Measurements from ENCODE around the gene TBCC. TPM values are rescaled to one million over a fixed set of nuclear protein-coding genes. Genes with fewer than 3 reads are reported as not detected.
A peak's percentile ranks its signal among the peaks of the same experiment; 100 is the strongest.
"Not testable (repeated sequence)": the region's sequence is repeated elsewhere in the genome, so short reads cannot be mapped to it uniquely, and the experiment has no call there.

The TBCC gene
- total RNA-seq, 1 donor from 2014 or later: 57.9 TPM

GRCh38 chr6:42742116-42742894 is 3.6 kb downstream of the TBCC start:
- H3K27ac ChIP-seq (ENCODE audit: low read depth, low read length): no peak overlapping the region
- H3K9ac ChIP-seq (ENCODE audit: low read depth in 1 of 3, low read length in 3 of 3): no peak overlapping the region

GRCh38 chr6:42740725-42741124 is 5.2 kb downstream of the TBCC start:
- Histone ChIP-seq H3K4me1 (ENCODE audit: control insufficient read depth in 3 of 3, insufficient read depth in 3 of 3, low read length in 3 of 3) (peaks cover 9 to 21% (median 17%) of the 10 kb centered on the region in 3 donors), H3K9ac (ENCODE audit: low read depth in 1 of 3, low read length in 3 of 3) (no peak overlapping the region), H3K36me3 (ENCODE audit: control insufficient read depth in 3 of 3, insufficient read depth in 3 of 3, low read length in 3 of 3) (peaks cover 0 to 2% (median 0%) of the 10 kb centered on the region in 3 donors), H3K27ac (ENCODE audit: low read depth, low read length) (no peak overlapping the region), H3K27me3 (ENCODE audit: control insufficient read depth in 3 of 3, insufficient read depth in 3 of 3, low read length in 3 of 3) (no peaks in the 10 kb centered on the region), H3K9me3 (ENCODE audit: control insufficient read depth in 3 of 3, low read length in 3 of 3) (no peaks in the 10 kb centered on the region), H3K4me3 (ENCODE audit: low read length in 3 of 3) (no peak overlapping the region)

More at GRCh38 chr6:42742116-42742894, 3.6 kb downstream of the TBCC start:
- Histone ChIP-seq H3K4me1 (ENCODE audit: control insufficient read depth in 3 of 3, insufficient read depth in 3 of 3, low read length in 3 of 3) (peaks cover 9 to 21% (median 20%) of the 10 kb centered on the region in 3 donors), H3K36me3 (ENCODE audit: control insufficient read depth in 3 of 3, insufficient read depth in 3 of 3, low read length in 3 of 3) (peaks cover 0 to 2% (median 0%) of the 10 kb centered on the region in 3 donors), H3K9me3 (ENCODE audit: control insufficient read depth in 3 of 3, low read length in 3 of 3) (no peaks in the 10 kb centered on the region), H3K27me3 (ENCODE audit: control insufficient read depth in 3 of 3, insufficient read depth in 3 of 3, low read length in 3 of 3) (no peaks in the 10 kb centered on the region), H3K4me3 (ENCODE audit: low read length in 3 of 3) (no peak overlapping the region)

GRCh38 chr6:42735976-42736375 is 9.9 kb downstream of the TBCC start:
- Histone ChIP-seq H3K36me3 (ENCODE audit: control insufficient read depth in 3 of 3, insufficient read depth in 3 of 3, low read length in 3 of 3) (no peaks in the 10 kb centered on the region), H3K27me3 (ENCODE audit: control insufficient read depth in 3 of 3, insufficient read depth in 3 of 3, low read length in 3 of 3) (no peaks in the 10 kb centered on the region), H3K27ac (ENCODE audit: low read depth, low read length) (no peak overlapping the region), H3K9ac (ENCODE audit: low read depth in 1 of 3, low read length in 3 of 3) (no peak overlapping the region), H3K9me3 (ENCODE audit: control insufficient read depth in 3 of 3, low read length in 3 of 3) (no peaks in the 10 kb centered on the region), H3K4me1 (ENCODE audit: control insufficient read depth in 3 of 3, insufficient read depth in 3 of 3, low read length in 3 of 3) (no peaks in the 10 kb centered on the region), H3K4me3 (ENCODE audit: low read length in 3 of 3) (no peak overlapping the region)

DNA sequence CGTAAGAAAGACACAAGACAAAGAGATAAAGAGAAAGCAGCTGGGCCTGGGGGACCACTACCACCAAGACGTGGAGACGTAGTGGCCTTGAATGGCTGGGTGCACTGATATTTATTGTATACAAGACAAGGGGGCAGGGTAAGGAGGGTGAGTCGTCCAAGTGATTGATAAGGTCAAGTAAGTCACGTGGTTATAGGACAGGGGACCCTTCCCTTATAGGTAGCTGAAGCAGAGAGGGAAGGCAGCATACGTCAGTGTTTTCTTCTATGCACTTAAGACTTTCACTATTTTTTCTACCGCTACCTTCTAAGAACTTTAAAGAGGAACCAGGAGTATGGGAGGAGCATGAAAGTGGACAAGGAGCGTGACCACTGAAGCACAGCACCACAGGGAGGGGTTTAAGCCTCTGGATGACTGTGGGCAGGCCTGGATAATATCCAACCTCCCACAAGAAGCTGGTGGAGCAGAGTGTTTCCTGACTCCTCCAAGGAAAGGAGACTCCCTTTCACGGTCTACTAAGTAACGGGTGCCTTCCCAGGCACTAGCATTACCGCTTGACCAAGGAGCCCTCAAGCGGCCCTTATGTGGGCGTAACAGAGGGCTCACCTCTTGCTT is 11.9 kb downstream of the TBCC start:
- not testable (repeated sequence) for H3K4me3 ChIP-seq (ENCODE audit: low read length in 3 of 3); H3K27me3 ChIP-seq (ENCODE audit: control insufficient read depth in 3 of 3, insufficient read depth in 3 of 3, low read length in 3 of 3); H3K9ac ChIP-seq (ENCODE audit: low read depth in 1 of 3, low read length in 3 of 3)

GRCh38 chr6:42729731-42730130 is 16.2 kb downstream of the TBCC start:
- H3K4me3 ChIP-seq (ENCODE audit: low read length in 3 of 3): no peak overlapping the region
- H3K9me3 ChIP-seq (ENCODE audit: control insufficient read depth in 3 of 3, low read length in 3 of 3): no peaks in the 10 kb centered on the region
- H3K9ac ChIP-seq (ENCODE audit: low read depth in 1 of 3, low read length in 3 of 3): no peak overlapping the region
- no peaks in the 10 kb centered on the region for H3K36me3 ChIP-seq (ENCODE audit: control insufficient read depth in 3 of 3, insufficient read depth in 3 of 3, low read length in 3 of 3)
- H3K4me1 ChIP-seq (ENCODE audit: control insufficient read depth in 3 of 3, insufficient read depth in 3 of 3, low read length in 3 of 3): peaks cover 15 to 19% (median 18%) of the 10 kb centered on the region in 3 donors
- H3K27ac ChIP-seq (ENCODE audit: low read depth, low read length): no peak overlapping the region
- no peaks in the 10 kb centered on the region for H3K27me3 ChIP-seq (ENCODE audit: control insufficient read depth in 3 of 3, insufficient read depth in 3 of 3, low read length in 3 of 3)

More for the DNA sequence above, 11.9 kb downstream of the TBCC start:
- H3K4me1 ChIP-seq (ENCODE audit: control insufficient read depth in 3 of 3, insufficient read depth in 3 of 3, low read length in 3 of 3); H3K36me3 ChIP-seq (ENCODE audit: control insufficient read depth in 3 of 3, insufficient read depth in 3 of 3, low read length in 3 of 3); H3K27ac ChIP-seq (ENCODE audit: low read depth, low read length); H3K9me3 ChIP-seq (ENCODE audit: control insufficient read depth in 3 of 3, low read length in 3 of 3): not testable (repeated sequence)

- H3K4me3 ChIP-seq (ENCODE audit: low read length in 3 of 3): peak overlapping the region in 2 of 3 donors; percentile 77 to 81
- peak overlapping the region; percentile 70 to 81 (median 77) for H3K9ac ChIP-seq (ENCODE audit: low read depth in 1 of 3, low read length in 3 of 3)
- H3K27ac ChIP-seq (ENCODE audit: low read depth, low read length): no peak overlapping the region
- H3K9me3 ChIP-seq (ENCODE audit: control insufficient read depth in 3 of 3, low read length in 3 of 3): no peaks in the 10 kb centered on the region
- no peaks in the 10 kb centered on the region for H3K36me3 ChIP-seq (ENCODE audit: control insufficient read depth in 3 of 3, insufficient read depth in 3 of 3, low read length in 3 of 3)
- no peaks in the 10 kb centered on the region for H3K27me3 ChIP-seq (ENCODE audit: control insufficient read depth in 3 of 3, insufficient read depth in 3 of 3, low read length in 3 of 3)
- H3K4me1 ChIP-seq (ENCODE audit: control insufficient read depth in 3 of 3, insufficient read depth in 3 of 3, low read length in 3 of 3): peaks cover 15 to 21% (median 18%) of the 10 kb centered on the region in 3 donors
Observed at GRCh38 chr6:42727627-42728026, 18.3 kb downstream of the TBCC start.

DNA sequence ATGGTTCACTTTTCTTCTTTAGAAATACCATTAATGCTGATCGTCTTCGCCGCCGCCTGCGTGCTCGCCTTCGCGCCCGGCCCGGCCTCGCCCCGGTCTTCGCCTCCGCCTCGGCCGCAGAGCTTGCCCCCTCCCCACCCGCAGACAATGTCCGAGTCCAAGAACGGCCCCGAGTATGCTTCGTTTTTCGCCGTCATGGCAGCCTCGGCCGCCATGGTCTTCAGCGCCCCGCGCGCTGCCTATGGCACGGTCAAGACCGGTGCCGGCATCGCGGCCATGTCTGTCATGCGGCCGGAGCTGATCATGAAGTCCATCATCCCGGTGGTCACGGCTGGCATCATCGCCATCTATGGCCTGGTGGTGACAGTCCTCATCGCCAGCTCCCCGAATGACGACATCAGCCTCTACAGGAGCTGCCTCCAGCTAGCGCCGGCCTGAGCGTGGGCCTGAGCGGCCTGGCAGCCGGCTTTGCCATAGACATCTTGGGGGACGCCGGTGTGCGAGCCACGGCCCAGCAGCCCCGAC is 18.8 kb downstream of the TBCC start:
- Histone ChIP-seq H3K9ac (ENCODE audit: low read depth in 1 of 3, low read length in 3 of 3) (peak overlapping the region; percentile 70 to 81 (median 77)), H3K36me3 (ENCODE audit: control insufficient read depth in 3 of 3, insufficient read depth in 3 of 3, low read length in 3 of 3) (no peaks in the 10 kb centered on the region), H3K4me3 (ENCODE audit: low read length in 3 of 3) (peak overlapping the region; percentile 71 to 81 (median 77)), H3K27me3 (ENCODE audit: control insufficient read depth in 3 of 3, insufficient read depth in 3 of 3, low read length in 3 of 3) (no peaks in the 10 kb centered on the region), H3K27ac (ENCODE audit: low read depth, low read length) (peak overlapping the region; percentile 54), H3K9me3 (ENCODE audit: control insufficient read depth in 3 of 3, low read length in 3 of 3) (no peaks in the 10 kb centered on the region), H3K4me1 (ENCODE audit: control insufficient read depth in 3 of 3, insufficient read depth in 3 of 3, low read length in 3 of 3) (peaks cover 15 to 21% (median 18%) of the 10 kb centered on the region in 3 donors)

DNA sequence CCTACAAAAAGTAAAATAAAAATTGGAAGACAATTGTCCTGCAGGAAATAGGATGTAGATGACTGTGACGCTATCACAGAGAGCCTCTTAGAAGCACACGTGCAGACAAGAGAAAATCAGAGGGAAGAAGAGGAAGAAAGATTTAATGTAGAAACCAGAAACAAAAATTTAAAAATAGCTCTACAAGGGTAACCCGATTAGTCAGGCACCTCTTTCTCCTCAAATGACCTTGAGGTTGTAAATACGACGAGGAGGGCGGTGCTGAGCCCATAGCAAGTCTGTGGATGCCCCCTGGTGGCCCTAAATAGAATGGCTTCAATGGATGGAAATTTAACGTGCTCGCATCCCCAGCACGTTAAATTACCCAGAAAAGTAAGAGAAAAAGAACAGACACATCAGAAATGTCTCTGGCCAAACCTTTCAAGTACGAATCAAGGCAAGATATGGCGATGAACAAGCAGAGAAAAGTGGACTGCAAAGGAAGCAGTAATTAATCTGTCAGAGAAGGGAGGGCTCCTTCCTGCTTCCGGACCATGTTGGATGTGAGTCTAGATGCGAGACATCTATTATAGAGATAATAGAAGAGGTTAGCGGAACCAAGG is 19.3 kb downstream of the TBCC start:
- Histone ChIP-seq H3K27me3 (ENCODE audit: control insufficient read depth in 3 of 3, insufficient read depth in 3 of 3, low read length in 3 of 3) (no peaks in the 10 kb centered on the region), H3K9ac (ENCODE audit: low read depth in 1 of 3, low read length in 3 of 3) (peak overlapping the region; percentile 70 to 81 (median 77)), H3K9me3 (ENCODE audit: control insufficient read depth in 3 of 3, low read length in 3 of 3) (no peaks in the 10 kb centered on the region), H3K36me3 (ENCODE audit: control insufficient read depth in 3 of 3, insufficient read depth in 3 of 3, low read length in 3 of 3) (peaks cover 0 to 3% (median 0%) of the 10 kb centered on the region in 3 donors), H3K4me3 (ENCODE audit: low read length in 3 of 3) (peak overlapping the region; percentile 71 to 81 (median 77)), H3K27ac (ENCODE audit: low read depth, low read length) (peak overlapping the region; percentile 80), H3K4me1 (ENCODE audit: control insufficient read depth in 3 of 3, insufficient read depth in 3 of 3, low read length in 3 of 3) (peaks cover 15 to 21% (median 18%) of the 10 kb centered on the region in 3 donors)

DNA sequence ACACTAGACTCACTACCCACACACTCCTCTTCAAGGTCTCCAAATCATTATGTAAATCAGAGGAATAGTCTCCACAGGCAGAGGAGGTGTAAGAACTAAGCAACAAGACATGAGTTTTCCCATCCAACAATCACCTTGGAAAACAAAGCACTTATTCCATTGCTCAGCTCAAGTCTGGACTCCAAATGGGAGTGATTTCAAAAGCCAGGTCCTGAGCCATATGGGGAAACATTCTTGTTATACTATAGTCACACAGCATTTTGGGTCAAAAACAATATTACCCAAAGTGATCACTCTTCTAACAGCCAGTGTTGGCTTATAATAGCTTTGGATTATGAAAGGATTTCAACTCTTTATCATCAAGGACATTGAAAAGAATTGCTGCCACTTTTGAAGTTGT is 19.9 kb downstream of the TBCC start:
- Histone ChIP-seq H3K36me3 (ENCODE audit: control insufficient read depth in 3 of 3, insufficient read depth in 3 of 3, low read length in 3 of 3) (peaks cover 0 to 3% (median 0%) of the 10 kb centered on the region in 3 donors), H3K4me3 (ENCODE audit: low read length in 3 of 3) (peak overlapping the region in 2 of 3 donors; percentile 77 to 81), H3K27ac (ENCODE audit: low read depth, low read length) (peak overlapping the region; percentile 80), H3K9me3 (ENCODE audit: control insufficient read depth in 3 of 3, low read length in 3 of 3) (no peaks in the 10 kb centered on the region), H3K27me3 (ENCODE audit: control insufficient read depth in 3 of 3, insufficient read depth in 3 of 3, low read length in 3 of 3) (no peaks in the 10 kb centered on the region), H3K4me1 (ENCODE audit: control insufficient read depth in 3 of 3, insufficient read depth in 3 of 3, low read length in 3 of 3) (peaks cover 15 to 21% (median 18%) of the 10 kb centered on the region in 3 donors), H3K9ac (ENCODE audit: low read depth in 1 of 3, low read length in 3 of 3) (peak overlapping the region in 2 of 3 donors; percentile 5 to 77)
